ENCODE data around the gene MPV17.
"Not testable (repeated sequence)": the region's sequence is repeated elsewhere in the genome, so short reads cannot be mapped to it uniquely, and the experiment has no call there.

Gene MPV17

DNA sequence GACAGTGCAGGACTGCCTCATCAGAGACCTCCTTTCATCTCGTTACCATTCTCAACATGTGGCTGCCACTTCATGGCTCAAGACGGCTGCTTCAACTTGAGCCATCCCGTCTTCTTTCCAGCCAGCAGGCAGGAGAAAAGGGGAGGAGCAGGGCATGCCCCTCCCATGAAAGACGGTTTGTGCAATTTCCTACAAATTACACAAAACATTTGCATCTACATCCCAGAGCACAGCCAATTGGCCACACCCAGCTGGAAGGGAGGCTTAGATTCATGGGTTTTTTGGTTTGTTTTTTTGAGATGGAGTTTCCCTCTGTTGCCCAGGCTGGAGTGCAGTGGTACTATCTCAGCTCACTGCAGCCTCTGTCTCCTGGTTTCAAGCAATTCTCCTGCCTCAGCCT is 26.4 kb downstream of the MPV17 start:
- DNase-seq = peak; percentile 68 to 78

DNA sequence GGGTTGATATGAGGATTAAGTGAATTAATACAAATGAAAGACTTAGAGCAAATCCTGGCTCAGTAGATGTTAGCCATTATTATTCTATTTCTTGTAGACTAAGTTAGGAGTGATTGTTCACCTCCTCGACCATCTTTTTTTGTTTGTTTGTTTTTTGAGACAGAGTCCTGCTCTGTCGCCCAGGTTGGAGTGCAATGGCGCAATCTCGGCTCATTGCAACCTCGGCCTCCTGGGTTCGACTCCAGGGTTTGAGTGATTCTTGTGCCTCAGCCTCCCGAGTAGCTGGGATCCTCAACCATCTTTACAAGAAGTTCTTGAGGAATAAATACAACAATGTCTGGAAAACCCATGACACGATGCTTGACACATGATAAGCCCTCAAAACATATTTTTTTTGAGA is 28.0 kb downstream of the MPV17 start:
- no peak for DNase-seq

DNA sequence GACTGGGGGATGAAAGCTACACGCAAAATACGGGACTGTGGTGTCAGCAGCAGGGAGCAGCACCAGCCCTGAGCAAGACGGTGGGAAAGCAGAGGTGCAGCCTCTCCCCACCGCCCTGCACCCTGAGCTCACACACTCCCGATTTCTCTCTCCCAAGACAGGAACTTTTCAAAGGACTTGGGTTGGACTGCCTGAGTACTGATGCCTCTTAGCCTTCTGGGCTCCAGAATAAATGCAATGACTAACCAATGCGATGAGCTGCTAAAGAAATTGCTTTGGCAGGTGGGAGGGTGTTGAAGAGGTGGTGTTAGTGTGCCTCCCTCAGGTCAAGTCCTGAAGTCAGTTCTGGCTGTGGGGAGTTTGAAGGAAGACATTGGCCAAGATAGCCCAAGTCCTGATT is 31.0 kb downstream of the MPV17 start:
- no peak for DNase-seq

DNA sequence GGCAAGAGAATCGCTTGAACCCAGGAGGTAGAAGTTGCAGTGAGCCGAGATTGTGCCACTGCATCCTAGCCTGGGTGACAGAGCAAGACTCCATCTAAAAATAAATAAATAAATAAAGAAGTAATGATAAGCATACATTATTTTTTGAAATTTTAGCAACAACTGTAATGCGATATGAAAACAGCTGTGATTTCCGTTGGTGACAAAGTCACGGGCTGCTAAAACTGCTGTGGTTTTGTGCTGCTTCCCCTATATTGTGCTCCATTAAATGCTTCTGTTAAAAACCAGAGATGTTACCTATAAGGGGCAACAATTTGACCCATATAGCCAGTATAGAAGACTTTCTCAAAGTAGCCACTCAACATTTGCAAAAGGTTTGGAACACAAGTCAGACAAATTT is 32.3 kb downstream of the MPV17 start:
- DNase-seq = no peak

DNA sequence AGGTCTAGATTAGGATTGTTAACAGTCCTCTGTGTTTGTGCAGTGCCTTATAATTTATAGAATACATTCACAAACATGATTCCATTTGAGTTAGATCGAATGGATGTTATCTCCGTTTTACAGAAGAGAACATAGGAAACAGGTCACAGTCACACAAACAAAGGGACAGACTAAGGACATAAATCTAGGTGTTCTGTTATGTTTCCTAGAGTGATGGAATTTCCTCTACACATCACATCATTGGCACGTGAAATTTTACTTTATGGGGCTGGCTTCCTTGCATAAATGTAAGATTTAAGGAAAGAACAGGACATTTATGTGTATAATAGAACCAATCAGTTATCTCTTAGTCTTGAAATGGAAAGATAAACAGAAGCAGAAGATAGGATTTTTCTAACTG is 34.3 kb downstream of the MPV17 start:
- DNase-seq = no peak

DNA sequence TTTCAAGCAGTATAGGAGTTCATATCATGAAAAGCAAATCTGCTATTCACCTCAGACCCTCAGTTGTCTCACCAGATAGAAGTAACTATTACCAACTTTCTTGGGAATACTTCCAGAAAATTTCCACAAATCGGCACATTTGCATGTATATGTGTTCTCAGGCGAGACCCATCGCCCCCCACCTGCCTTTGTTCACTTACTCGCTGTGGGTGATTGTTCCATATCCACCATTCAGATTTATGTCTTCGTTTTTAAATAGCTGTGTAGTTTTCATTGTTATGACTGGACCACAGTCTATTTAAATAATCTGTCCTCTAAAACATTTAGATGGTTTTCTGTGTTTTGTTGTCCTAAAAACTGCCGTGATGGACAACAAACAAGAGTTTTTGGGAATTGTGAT is 37.4 kb downstream of the MPV17 start:
- DNase-seq = no peak

DNA sequence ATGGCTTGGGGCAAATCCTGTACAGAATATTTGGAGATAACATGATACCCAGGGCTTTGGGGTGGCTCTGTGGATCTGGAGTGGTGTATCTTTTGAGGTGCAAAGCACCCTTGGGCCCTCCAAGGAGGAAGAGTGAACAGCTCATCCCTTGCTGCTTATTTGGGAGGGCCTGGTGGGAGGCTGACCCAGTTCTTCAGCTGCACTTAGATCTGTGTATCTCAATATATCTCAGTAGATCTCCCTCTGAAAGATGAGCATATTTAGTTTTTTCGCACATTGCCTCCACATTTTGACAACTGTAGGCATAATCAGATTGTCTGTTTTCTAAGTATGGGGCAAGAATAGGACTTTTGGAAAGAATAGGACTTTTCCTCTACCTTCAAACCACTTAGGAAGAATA is 37.9 kb downstream of the MPV17 start:
- DNase-seq = no peak

DNA sequence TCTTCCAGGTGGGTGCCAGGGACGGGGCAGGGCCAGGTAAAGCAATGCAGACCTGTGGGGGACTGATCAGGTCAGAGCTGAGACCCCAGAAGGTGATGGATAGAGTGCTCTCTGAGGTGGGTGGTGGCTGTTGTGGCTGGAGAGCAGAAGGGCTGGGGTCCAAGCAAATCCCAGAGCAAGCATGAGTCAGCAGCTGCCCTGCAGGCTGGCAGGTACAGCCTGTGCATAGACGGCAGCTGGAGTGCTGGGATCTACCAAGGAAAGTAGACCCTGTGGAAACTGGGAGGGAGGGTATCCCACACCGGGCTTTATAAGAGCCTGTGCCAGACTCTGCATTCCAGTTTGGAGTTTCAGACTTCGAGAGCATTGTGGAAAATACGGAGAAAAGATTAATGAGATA is 40.0 kb downstream of the MPV17 start:
- no peak for DNase-seq

DNA sequence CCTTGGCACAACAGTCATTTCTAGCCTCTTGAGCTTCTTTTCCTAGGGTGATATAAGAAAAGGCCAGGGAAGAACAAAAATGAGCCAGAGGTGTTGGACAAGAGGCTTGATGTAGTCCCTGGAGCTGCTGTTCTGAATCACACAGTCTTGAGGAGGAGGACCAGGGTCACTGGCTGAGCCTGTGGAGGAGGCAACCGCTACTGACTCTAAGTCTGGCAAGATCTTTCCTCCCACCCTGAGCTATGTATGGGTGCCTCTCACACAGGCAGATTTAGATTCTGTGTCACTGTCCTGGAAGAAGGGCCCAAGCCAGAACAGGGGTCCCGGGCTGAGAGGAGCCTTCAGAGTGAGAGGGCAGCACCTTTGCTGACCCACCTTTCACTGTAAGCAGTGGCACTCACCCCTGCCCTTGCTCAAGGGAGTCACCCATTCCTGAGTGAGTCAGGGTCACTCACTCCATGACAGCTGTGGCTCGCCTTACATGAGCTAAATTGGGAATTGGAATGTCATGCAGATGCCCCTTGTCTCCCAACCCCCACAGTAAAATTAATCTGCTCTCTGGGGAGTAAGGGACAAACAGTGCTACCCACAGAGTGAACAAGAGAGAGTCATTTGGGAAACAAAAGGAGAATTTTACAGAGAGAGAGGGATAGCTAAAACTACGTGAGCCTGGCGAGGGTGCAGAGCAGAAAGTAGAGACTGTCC is 40.9 kb downstream of the MPV17 start, which contains the start of gene TRIM54:
TSS of gene TRIM54 (plus strand) at position 575 of the 705 bp plus-strand sequence. CDS start 303 bp downstream, outside the sequence.
- DNase-seq = peak in 1 of 2 donors; percentile 50

DNA sequence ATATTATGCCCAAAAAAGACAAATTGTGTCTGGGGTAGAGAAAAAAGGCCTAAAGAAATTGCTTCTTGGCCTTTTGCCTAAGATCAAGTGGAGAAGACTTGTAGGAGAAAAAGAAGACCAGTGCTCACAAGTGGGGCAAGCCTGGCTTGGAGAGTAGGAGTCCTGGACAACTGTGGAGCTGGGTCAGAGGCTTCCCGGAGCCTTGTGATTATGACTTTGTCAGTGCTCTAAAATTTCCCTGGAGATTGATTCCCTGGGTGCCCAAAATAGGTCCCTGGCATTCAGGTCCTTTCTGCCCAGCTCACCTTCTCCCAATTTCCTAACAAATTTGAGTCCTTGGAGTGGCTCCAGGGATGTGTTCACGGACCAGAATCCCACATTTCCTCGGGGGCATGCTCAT is 41.5 kb downstream of the MPV17 start:
- DNase-seq = peak in 1 of 2 donors; percentile 41

DNA sequence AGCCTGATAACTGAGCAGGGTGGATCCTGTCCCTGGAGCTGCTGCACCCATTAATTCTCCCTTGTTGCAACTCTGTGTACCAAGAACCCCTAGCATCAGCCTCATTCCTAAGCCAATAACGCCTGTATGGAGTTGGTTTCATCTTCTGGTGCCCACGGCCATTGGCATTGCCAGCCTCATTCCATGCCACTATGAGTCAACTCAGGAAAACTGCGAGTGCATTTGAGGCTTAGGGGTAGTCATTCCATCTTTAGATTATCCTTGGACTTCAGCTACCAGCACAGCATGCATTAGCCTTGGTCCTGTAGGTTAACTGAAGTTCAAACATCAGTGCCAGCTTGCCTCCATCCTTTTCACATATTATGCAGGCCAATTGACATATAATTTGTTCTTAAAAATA is 42.1 kb downstream of the MPV17 start:
- no peak for DNase-seq

DNA sequence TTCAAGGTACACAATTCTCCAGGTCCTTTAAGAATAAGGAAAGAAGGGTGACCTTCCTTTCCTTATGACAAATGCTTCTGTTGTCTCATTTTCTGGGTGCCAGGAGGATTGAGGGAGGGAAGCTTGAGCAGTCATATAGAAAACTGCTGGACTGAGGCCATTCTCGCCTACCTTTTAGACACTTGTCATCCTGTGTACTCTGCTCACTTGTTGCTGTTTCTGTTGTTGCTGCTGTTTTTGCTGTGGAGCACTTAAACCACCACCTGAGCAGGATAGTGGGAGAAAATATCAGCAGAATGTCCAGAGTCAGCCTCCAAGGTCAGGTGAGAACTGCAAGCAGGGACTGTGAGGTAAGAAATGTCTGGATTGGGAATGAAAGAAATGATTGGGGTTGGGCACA is 44.9 kb downstream of the MPV17 start:
- no peak for DNase-seq

DNA sequence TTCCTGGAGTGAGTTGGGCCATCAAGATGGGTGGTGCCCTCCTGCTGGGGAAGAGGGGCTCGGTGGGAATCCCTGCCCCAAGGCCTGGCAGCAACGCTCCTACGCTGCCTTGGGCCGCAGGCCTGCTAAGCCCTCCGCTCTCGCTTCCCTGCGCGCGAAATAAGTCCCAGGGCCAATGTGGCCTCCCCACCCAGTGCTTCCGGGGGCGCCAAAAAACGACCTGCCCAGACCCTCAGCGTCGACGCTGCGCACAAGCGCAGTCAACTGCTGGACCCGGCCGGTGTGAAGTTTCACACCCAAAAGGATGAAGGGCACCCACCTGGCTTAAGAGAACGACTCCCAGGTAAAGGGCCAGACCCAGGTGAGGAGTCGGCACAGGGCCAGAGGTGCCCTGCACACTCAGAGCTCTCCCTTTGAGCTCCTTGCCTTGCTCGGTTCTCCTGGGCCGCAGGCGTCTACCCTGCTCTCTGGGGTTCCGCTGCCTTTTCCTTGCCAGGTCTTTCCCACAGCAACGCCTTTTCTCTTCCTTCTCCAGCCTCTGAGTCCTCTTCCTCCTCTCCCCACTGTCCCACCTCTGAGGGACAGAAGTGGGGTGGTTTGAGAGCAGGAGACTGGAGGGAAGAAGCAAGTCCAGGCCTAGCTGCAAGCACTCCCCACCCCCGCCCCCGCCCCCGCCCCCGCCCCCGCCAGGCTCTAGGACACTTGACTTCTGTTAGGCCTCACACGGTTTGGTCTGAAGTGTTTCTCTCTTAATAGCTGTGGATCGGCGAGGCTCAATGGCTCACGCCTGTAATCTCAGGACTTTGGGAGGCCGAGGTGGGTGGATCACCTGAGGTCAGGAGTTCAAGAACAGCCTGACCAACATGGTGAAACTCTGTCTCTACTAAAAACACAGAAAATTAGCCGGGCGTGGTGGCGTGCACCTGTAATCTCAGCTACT is 47.4 kb downstream of the MPV17 start, which contains the start of gene DNAJC5G:
TSS of gene DNAJC5G (plus strand) at position 223 of the 940 bp plus-strand sequence. CDS start 1,296 bp downstream, outside the sequence.
- no peak for DNase-seq

DNA sequence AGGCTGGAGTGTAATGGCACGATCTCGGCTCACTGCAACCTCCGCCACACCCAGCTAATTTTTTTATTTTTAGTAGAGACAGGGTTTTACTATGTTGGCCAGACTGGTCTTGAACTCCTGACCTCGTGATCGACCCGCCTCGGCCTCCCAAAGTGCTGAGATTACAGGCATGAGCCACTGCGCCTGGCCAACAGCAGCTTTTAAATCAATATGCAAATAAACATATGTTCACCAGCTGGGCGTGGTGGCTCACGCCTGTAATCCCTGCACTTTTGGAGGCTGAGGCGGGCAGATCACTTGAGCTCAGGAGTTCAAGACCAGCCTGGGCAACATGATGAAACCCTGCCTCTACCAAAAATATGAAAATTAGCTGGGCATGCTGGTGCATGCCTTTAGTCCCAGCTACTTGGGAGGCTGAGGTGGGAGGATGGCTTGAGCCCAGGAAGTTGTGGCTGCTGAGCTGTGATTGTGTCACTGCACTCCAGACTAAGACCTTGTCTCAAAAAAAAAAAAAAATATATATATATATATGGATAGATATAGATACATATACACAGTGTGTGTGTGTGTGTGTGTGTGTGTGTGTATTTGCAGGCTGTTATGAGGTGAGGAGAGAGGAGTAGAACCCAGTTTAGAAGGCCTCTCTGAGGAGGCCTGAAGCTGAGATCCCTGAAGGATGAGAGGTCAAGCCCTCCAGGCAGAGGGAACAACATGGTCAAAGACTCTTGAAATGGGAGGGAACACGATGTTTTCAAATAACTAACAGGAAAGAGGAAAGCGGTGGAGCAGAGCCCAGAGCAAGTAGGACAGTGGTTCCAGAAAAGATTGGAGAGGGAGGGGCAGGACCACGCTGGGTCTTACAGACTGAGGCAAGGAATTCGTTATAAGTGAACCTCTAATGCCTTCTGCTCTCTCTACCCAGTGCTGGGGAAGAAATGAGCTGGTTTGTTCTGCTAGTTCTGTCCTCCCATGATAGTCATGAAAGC is 50.1 kb downstream of the MPV17 start:
- DNase-seq = not testable (repeated sequence)

DNA sequence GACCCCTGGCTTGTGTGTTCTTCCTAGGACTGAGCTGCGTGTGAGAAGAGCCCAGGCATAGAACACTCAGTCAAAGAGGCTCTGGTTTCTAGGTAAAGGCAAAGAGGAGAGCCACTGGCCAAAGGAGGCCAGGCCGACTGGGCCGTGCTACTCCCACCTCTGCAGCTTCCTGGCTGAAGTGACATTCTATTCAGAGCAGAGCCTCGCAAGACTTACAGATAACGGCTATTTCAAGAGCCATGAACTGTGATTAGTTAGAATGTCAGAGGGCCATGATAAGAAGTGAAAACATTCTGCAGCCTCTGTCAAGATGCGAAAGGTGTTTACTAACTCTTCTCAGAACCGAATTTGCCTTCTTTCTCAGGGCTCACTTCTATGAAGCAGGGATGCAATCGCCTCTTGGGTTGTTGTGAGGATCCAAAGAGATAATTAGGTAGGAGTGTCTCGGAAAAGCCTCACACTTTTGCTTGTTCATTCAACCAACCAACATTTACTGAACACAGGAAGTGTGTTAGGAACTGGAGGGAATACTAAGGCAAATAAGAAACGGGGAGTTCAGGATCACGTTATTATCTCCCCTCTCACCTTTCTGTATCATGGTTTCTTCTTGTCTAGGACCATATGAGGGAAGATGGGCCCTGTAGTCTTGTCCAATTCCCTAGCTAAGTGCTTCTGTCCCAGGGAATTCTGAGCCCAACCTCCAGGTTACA is 51.1 kb downstream of the MPV17 start:
- DNase-seq = no peak

DNA sequence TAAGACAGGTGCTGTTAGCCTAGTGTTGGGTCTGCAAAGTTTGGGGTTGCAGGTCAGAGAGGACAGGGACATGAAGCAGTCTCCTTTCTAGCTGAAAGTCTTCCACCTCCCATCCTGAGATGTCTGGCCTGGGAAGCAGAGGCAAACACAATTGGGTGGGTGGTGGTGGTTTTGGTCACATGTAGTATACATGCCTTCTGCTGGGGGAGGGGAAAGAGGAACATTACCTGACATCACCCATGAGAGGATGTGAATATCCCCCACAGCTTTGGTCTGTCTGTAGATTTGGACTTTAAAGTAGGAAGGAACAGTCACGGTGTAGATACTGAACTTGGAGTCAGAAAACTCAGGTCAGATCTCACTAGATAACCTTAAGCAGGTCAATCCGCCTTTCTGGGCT is 52.2 kb downstream of the MPV17 start:
- DNase-seq = peak; percentile 33 to 72

DNA sequence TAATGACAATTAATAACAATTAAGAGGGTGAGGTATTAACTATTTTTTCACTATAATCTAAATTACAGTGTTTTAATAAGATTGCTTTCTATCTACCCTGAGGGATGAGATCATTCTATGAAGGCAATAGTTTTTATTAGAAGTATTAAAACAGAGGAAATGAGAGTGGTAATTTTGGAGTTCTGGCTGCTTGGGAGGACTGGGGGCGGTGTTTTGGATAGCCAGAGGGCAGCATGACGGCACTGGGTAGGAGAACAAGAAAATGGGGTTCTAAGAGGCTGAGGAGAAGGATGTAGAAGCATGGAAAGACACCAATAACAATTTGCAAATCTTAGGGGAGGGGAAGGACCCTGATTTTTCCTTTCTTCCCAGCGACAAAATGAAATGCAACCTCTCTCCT is 52.8 kb downstream of the MPV17 start:
- DNase-seq = peak in 1 of 2 donors; percentile 56

DNA sequence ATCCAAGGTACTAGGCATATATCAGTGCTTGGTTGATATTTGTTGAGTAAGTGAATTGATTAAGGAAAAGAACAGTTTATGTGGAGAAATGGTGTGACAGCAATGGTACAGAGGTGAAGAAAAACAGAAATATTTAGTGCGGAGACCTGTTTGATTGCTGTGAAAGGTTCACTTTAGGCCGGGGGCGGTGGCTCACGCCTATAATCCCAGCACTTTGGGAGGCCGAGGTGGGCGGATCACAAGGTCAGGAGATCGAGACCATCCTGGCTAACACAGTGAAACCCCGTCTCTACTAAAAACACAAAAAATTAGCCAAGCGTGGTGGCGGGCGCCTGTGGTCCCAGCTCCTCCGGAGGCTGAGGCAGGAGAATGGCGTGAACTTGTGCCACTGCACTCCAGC is 54.6 kb downstream of the MPV17 start:
- DNase-seq = not testable (repeated sequence)

DNA sequence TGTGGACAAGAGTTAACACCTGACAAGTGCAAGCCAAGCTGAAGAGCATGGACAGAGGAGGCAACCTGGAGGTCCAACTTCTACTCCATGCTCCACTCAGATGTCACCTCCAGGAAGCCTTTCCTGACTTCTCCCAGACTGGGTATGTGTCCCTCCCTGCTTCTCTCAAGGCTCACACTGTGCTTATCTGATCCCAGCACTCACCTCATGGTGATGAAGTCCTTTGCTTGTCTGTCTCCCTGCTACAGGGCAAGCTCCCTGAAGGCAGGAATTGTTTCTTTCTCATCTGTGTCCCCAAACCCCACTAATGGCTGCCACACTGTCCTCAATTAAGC is 57.4 kb downstream of the MPV17 start:
- DNase-seq = no peak

DNA sequence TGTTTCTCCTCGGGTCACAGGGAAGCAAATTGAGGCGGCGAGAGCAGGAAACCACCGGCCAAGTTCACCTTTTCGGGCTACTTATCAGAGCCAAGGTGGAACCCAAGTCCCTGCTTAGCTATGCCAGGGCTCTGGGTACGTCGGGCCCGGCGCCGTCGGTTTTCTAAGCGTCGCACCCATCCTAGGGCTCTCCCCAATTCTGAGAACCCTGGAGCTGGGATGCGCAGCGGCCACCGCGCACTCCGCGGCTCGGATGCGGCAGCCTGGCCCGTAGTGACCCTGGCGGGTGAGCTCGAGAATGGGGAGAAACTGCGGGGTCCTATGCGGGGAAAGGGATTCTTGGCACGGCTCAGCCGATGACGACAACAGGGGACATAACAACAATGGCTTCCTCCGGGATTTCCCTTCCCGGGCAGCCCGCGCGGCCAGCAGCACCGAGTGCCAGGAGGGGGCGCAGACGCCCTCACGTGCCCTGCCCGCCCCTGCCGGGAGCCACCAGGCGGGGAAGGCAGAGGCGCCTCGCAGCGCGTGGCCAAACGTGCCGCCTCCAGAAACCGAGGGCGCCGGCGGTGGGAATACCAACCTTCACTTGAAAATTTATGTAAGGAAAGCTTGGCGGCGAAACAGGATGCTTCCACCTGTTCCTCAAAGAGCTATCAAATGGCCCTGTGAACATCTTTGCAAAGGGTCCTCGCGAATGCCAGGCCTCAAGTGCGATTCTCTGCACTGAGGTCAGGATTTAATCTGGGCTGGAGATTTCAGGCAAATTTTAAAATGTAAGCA is 58.0 kb downstream of the MPV17 start:
- peak; percentile 37 to 72 for DNase-seq

DNA sequence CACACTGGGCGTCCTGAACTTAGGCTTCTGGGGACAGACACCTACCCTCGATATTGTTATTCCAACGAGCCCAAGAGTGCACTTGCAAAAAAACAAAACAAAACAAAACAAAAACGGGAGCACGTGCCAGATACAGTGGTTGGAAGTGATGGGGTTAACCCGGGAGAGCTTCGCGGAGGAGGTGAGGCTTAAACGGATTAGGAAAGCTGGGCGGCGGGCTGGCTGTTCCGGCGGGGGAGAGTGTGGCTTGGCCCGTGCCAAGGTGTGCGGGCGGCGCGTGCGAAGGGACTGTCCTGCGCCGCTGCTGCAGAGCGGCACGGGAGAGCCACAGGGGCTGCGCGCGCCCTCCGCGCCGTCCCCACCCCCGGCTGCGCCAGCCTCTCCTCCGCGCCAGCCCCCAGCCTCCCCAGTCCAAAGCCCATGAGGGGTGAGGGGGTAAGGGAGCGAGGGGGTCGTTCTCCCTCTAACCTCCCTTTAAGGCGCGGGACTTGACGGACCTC is 58.6 kb downstream of the MPV17 start:
- no peak for DNase-seq

Data from inflammatory macrophage treated with lipopolysaccharide for 1 hour (primary cell).